C4-2B (cell line): Measurements from ENCODE around the gene CFAP65.

Experiments
- ZFX ChIP-seq: fragments of 450-650 bp; IDR thresholded peaks from 2 replicates; pipeline ENCODE4 v1.6.1; 2017
- TF ChIP-seq, protein P1 (sequence below): fragments of 450-650 bp; conservative IDR thresholded peaks from 2 replicates; pipeline ENCODE4 v1.5.1; 2017; ENCODE audit warnings: mild to moderate bottlenecking

DNA sequence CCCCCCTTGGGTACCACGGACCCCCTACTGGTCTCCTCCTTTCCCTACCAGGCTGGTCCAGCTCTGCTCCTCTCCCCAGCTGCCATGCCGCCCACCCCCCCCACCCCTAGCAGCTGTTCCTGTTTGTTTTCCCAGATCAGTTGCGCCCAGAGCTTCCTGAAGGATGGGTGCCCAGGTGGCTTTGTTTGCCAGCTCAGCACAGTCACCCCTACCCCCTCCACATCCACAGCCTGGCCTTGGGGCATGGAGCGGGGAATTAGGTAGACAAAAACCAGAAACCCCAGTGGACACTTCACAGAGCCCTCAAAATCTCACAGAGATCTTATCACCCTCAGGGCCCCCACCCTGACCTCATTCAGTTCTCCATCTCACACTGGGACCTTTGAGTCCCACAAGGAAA, 44.4 kb downstream of the CFAP65 start:
- no peak for TF ChIP-seq ZFX
- TF ChIP-seq, protein P1, sequence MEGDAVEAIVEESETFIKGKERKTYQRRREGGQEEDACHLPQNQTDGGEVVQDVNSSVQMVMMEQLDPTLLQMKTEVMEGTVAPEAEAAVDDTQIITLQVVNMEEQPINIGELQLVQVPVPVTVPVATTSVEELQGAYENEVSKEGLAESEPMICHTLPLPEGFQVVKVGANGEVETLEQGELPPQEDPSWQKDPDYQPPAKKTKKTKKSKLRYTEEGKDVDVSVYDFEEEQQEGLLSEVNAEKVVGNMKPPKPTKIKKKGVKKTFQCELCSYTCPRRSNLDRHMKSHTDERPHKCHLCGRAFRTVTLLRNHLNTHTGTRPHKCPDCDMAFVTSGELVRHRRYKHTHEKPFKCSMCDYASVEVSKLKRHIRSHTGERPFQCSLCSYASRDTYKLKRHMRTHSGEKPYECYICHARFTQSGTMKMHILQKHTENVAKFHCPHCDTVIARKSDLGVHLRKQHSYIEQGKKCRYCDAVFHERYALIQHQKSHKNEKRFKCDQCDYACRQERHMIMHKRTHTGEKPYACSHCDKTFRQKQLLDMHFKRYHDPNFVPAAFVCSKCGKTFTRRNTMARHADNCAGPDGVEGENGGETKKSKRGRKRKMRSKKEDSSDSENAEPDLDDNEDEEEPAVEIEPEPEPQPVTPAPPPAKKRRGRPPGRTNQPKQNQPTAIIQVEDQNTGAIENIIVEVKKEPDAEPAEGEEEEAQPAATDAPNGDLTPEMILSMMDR = no peak
